ENCODE results near the gene CLPTM1L. TPM values are rescaled to one million over a fixed set of nuclear protein-coding genes. Genes with fewer than 3 reads are reported as not detected.
A peak's percentile ranks its signal among the peaks of the same experiment; 100 is the strongest.

CLPTM1L gene
- total and polyA plus RNA-seq, 9 of the 15 experiments (the other 6 are each of a cell fraction or from before 2014, with no cell fraction given): 3.5 to 217 (median 177) TPM

DNA sequence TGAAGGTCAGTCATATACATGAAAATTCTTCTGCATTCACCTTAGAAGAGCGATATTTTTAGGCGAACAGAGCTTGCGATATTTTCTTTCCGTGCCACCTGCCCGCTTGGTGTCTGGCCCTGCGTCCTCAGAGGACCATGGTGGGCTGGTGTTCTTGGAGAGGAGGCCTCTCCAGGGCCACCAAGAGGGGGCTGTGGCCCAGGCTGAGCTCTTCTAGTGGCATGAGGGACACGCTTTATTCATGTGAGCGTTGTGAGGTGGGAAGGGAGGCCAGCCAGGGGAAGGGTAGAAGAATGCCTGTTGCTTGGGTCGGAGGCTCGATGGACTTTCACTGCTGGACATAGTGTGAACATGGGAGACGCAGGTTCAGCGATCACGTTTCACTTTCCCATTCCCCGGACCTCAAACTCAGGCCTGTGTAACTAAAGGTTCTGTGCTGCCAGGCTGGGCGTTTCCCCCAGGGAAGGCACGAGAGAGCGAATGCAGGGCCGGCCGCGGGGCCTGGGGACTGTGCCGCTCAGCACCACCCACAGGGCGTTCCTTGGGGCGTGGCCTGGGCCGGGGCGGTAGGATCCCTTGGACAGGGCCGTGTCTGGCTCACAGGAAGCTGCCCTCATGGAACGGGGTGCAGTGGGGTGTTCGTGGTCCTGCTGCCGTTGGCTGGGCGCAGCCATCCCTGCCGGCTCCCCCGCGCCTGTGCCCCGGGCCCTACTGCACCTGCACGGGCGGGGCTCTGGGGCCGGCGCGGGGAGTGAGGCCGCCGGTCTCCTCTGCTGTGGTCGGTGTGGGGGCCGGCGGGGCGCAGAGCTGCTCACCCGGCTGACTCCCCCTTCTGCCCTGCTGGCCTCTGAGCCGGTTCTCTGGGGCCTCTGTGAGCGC lies 40.7 kb upstream of the CLPTM1L start (continued):
- TF ChIP-seq, protein P1, sequence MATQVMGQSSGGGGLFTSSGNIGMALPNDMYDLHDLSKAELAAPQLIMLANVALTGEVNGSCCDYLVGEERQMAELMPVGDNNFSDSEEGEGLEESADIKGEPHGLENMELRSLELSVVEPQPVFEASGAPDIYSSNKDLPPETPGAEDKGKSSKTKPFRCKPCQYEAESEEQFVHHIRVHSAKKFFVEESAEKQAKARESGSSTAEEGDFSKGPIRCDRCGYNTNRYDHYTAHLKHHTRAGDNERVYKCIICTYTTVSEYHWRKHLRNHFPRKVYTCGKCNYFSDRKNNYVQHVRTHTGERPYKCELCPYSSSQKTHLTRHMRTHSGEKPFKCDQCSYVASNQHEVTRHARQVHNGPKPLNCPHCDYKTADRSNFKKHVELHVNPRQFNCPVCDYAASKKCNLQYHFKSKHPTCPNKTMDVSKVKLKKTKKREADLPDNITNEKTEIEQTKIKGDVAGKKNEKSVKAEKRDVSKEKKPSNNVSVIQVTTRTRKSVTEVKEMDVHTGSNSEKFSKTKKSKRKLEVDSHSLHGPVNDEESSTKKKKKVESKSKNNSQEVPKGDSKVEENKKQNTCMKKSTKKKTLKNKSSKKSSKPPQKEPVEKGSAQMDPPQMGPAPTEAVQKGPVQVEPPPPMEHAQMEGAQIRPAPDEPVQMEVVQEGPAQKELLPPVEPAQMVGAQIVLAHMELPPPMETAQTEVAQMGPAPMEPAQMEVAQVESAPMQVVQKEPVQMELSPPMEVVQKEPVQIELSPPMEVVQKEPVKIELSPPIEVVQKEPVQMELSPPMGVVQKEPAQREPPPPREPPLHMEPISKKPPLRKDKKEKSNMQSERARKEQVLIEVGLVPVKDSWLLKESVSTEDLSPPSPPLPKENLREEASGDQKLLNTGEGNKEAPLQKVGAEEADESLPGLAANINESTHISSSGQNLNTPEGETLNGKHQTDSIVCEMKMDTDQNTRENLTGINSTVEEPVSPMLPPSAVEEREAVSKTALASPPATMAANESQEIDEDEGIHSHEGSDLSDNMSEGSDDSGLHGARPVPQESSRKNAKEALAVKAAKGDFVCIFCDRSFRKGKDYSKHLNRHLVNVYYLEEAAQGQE (IDR thresholded peaks at IDR 0.05; ENCODE audit: borderline replicate concordance): no peak
- TF ChIP-seq, protein P1 (CRISPR knock-in tag; IDR thresholded peaks at IDR 0.05; ENCODE audit: low read depth): no peak
- TF ChIP-seq NR1H2 (CRISPR knock-in tag; IDR thresholded peaks at IDR 0.05) (no peak), TOE1 (IDR thresholded peaks at IDR 0.05; ENCODE audit: borderline replicate concordance) (no peak), TOE1 (CRISPR knock-in tag; IDR thresholded peaks at IDR 0.05; ENCODE audit: borderline replicate concordance, low read depth) (no peak), SRF (CRISPR knock-in tag; IDR thresholded peaks at IDR 0.05) (no peak), PPARD (CRISPR knock-in tag; IDR thresholded peaks at IDR 0.05) (no peak), BHLHE40 (IDR thresholded peaks at IDR 0.05; ENCODE audit: low read length) (peak; percentile 67), SUPT5H (IDR thresholded peaks at IDR 0.05) (no peak), THRAP3 (IDR thresholded peaks at IDR 0.05; ENCODE audit: borderline replicate concordance) (no peak), CHCHD3 (CRISPR knock-in tag; IDR thresholded peaks at IDR 0.05) (no peak)
- TF ChIP-seq, protein P2, sequence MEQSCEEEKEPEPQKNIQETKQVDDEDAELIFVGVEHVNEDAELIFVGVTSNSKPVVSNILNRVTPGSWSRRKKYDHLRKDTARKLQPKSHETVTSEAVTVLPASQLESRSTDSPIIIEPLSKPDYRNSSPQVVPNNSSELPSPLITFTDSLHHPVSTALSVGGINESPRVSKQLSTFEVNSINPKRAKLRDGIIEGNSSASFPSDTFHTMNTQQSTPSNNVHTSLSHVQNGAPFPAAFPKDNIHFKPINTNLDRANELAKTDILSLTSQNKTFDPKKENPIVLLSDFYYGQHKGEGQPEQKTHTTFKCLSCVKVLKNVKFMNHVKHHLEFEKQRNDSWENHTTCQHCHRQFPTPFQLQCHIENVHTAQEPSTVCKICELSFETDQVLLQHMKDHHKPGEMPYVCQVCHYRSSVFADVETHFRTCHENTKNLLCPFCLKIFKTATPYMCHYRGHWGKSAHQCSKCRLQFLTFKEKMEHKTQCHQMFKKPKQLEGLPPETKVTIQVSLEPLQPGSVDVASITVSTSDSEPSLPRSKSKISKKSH (CRISPR knock-in tag; IDR thresholded peaks at IDR 0.05): no peak
- TF ChIP-seq, protein P3, sequence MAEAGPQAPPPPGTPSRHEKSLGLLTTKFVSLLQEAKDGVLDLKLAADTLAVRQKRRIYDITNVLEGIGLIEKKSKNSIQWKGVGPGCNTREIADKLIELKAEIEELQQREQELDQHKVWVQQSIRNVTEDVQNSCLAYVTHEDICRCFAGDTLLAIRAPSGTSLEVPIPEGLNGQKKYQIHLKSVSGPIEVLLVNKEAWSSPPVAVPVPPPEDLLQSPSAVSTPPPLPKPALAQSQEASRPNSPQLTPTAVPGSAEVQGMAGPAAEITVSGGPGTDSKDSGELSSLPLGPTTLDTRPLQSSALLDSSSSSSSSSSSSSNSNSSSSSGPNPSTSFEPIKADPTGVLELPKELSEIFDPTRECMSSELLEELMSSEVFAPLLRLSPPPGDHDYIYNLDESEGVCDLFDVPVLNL (CRISPR knock-in tag; IDR thresholded peaks at IDR 0.05; ENCODE audit: low read depth): no peak
- TF ChIP-seq, protein P4, sequence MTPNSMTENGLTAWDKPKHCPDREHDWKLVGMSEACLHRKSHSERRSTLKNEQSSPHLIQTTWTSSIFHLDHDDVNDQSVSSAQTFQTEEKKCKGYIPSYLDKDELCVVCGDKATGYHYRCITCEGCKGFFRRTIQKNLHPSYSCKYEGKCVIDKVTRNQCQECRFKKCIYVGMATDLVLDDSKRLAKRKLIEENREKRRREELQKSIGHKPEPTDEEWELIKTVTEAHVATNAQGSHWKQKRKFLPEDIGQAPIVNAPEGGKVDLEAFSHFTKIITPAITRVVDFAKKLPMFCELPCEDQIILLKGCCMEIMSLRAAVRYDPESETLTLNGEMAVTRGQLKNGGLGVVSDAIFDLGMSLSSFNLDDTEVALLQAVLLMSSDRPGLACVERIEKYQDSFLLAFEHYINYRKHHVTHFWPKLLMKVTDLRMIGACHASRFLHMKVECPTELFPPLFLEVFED (CRISPR knock-in tag; conservative IDR thresholded peaks at IDR 0.05): no peak

Data from K562 (cell line).